Mucosa of descending colon (tissue), 3 donors: ENCODE data around the gene NME3. TPM values are rescaled to one million over a fixed set of nuclear protein-coding genes. Genes with fewer than 3 reads are reported as not detected.

Experiments used
- ATAC-seq: fragments of 200-7000 bp; cut with Tn5 transposase; one replicate; pipeline ENCODE4 v1.9.1; 2020; ENCODE audit warnings: mild to moderate bottlenecking, moderate library complexity
- DNase-seq, 3 donors: peaks; one replicate each; pipeline ENCODE4 v3.0.0-alpha.2; 2020
- H3K36me3 ChIP-seq: fragments of 200-600 bp; one replicate; pipeline ENCODE4 v1.8.0; 2021; ENCODE audit warnings: low read depth, mild to moderate bottlenecking
- H3K4me1 ChIP-seq: fragments of 200-600 bp; one replicate; pipeline ENCODE4 v1.8.0; 2021; ENCODE audit warnings: low read depth, mild to moderate bottlenecking
- H3K4me3 ChIP-seq: fragments of 200-600 bp; one replicate; pipeline ENCODE4 v1.8.0; 2021; ENCODE audit warnings: mild to moderate bottlenecking
- H3K9me3 ChIP-seq: fragments of 200-600 bp; one replicate; pipeline ENCODE4 v1.8.0; 2021; ENCODE audit warnings: mild to moderate bottlenecking
- intact Hi-C, 2 donors: fragments of 100-400 bp; cut with DNase I in 1 of 2; cut with micrococcal nuclease in 1 of 2; formaldehyde crosslinking; loops; one replicate each; pipeline versions ENCODE4 v1.11.0 to v1.11.1; 2022; cut with DNase I, micrococcal nuclease
- total RNA-seq, 3 donors: library from RNA; stranded (reverse); fragmentation: NEBNext Ultra II Directional in 2 of 3; extraction: Animal tissue kit (Norgen Biotek cat#: 25700) in 2 of 3; gene quantifications; one replicate each; pipeline versions ENCODE4 v1.2.1 to v1.2.4, GENCODE V29; 2021 to 2023
- TF ChIP-seq, protein P1 (sequence below): fragments of 200-600 bp; IDR thresholded peaks from one replicate; pipeline ENCODE4 v1.8.0; 2022; ENCODE audit warnings: antibody characterized with exemption, mild to moderate bottlenecking
- donor health status: DM: no; HTN: no; CAD: no; lungs with moderate emphysema.
- donor health status: DM: no; HTN: no; CAD: no.
- donor health status: DM: no; HTN: yes; CAD: no.

Gene NME3
- total RNA-seq, 3 donors from 2014 or later, result 49.1 to 66.0 (median 56.0) TPM

DNA sequence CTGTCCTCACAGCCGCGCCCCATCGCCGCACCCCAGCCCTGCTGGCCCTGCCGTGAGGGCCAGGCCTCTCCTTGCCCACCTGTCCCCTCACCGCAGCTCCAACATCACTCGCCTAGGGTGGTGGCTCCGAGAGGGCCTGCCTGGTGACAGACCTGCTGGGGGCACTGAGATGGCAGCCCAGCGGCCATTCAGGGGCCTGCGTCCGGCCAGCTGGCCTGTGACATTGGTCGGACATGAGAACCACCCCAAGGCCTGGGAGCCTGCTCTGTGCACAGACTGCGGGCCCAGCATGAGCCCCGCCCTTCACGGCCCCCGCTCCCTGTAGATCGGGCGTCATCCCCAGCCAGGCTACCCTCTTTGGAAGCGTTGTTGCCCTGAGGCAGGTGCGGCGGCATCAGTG, 11.8 kb downstream of the NME3 start:
- intact Hi-C loops, result no loop called here
- Histone ChIP-seq H3K4me3 (no peak overlapping the region), H3K36me3 (no peaks in the 10 kb centered on the region), H3K4me1 (peaks cover 20% of the 10 kb centered on the region), H3K9me3 (no peaks in the 10 kb centered on the region)
- DNase-seq, result peak in 1 of 3 donors; percentile 32
- TF ChIP-seq, protein P1, sequence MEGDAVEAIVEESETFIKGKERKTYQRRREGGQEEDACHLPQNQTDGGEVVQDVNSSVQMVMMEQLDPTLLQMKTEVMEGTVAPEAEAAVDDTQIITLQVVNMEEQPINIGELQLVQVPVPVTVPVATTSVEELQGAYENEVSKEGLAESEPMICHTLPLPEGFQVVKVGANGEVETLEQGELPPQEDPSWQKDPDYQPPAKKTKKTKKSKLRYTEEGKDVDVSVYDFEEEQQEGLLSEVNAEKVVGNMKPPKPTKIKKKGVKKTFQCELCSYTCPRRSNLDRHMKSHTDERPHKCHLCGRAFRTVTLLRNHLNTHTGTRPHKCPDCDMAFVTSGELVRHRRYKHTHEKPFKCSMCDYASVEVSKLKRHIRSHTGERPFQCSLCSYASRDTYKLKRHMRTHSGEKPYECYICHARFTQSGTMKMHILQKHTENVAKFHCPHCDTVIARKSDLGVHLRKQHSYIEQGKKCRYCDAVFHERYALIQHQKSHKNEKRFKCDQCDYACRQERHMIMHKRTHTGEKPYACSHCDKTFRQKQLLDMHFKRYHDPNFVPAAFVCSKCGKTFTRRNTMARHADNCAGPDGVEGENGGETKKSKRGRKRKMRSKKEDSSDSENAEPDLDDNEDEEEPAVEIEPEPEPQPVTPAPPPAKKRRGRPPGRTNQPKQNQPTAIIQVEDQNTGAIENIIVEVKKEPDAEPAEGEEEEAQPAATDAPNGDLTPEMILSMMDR, result no peak
- ATAC-seq, result no peak

DNA sequence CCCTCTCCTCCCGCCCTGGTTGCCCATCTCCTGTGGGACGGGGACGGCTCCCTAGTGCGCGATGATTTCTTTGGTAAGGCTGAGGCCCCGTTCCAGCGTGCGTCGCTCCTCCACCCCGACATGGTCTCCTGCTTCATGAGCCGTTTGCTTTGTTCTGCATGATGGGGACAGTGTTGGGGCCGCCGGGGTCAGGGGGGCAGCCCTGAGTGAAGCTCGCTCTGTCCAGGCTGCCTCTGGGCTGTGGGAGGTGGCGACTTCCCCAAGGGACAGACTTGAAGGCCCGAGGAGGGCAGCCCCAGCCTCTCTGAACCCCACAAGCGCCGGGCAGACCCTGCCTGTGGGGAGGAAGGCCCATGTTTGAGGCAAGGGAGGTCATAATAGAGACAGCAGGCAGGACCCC, 12.4 kb downstream of the NME3 start:
- Histone ChIP-seq H3K36me3 (no peaks in the 10 kb centered on the region), H3K4me1 (peaks cover 20% of the 10 kb centered on the region), H3K9me3 (no peaks in the 10 kb centered on the region), H3K4me3 (no peak overlapping the region)
- ATAC-seq (no peak), DNase-seq (peak in 1 of 3 donors; percentile 27)
- intact Hi-C loops, result no loop called here
- TF ChIP-seq, protein P1, result no peak

DNA sequence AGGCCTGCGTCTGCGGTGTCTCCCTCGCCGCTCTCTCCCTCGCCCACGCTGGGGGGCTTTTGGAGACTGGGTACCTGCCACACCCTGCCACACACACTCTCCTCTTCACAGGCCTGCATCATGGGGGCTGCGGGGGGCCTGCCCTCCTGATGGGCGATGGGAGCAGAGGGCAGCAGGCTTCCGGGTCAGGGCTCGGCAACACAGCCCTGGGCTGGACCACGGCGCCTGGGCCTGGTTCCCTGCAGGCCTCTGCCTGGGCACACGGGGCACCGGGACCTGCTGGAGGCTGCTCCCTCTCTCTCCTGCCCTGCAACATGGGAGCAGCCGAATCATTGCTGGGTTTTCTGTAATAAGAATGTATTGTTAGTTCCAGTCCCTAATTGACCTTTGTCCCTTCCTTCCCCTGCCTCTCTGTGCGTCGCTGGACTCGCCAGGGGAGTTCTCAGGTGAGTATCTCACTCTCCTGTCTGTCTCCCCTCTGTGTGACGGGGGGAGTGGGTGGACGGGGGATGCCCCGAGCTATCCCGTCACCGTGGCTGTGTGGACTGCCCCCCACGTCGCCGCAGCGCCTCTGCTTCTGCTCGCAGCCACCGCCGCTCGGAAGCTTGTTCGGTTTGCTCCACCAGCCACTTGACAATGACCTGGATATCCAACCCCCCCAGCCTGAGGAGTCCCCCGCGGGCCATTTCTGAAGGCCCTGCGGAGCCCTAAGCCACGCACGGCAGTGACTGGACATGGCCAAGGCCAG, 13.5 kb downstream of the NME3 start:
- H3K36me3 ChIP-seq, result no peaks in the 10 kb centered on the region
- TF ChIP-seq, protein P1, result no peak
- peak; percentile 84 for ATAC-seq
- intact Hi-C loops, result no loop called here
- DNase-seq, result peak in 2 of 3 donors; percentile 61 to 63
- peaks cover 20% of the 10 kb centered on the region for H3K4me1 ChIP-seq
- no peaks in the 10 kb centered on the region for H3K9me3 ChIP-seq
- no peak overlapping the region for H3K4me3 ChIP-seq

DNA sequence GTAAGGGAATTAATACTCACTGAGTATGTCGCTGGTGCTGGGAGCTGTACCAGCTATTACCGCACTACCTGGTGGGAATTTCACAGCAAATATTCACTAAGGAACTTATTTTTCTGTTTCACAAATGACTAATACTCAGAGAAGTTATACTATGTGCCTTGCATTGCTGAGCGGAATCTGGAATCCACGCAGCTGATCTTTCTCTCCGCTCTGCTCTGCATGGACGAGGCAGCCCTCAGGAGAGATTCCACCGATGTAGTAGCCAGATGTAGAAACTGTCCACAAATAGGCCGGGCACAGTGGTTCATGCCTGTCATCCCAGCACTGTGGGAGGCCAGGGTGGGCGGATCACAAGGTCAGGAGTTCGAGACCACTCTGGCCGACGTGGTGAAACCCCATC, 17.1 kb downstream of the NME3 start:
- intact Hi-C loops, result no loop called here
- DNase-seq (no peak), ATAC-seq (no peak)
- TF ChIP-seq, protein P1, result no peak
- Histone ChIP-seq H3K4me1 (peaks cover 20% of the 10 kb centered on the region), H3K36me3 (no peaks in the 10 kb centered on the region), H3K4me3 (no peak overlapping the region), H3K9me3 (no peaks in the 10 kb centered on the region)

DNA sequence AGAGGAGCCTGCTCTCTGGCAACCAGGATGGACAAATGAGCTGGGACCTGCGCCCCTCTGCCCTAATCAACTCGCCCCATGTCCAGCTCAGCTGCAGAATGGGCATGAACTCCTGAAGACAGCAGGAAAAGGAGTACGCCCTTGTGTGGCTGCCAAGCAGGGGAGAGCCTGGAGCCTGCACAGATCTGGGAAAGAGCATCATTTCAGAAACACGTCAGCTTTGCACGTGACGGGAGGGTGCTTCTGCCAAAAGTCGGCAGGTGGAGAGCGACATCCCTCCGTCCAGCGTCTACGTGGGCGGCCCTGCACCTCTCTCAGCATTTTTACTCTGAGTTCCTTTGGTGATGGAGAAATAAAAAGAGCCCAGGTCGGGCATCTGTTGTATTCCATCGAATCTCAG, 18.5 kb downstream of the NME3 start:
- Histone ChIP-seq H3K36me3 (peaks cover 3% of the 10 kb centered on the region), H3K4me3 (no peak overlapping the region), H3K9me3 (no peaks in the 10 kb centered on the region), H3K4me1 (peaks cover 13% of the 10 kb centered on the region)
- intact Hi-C loops, result no loop called here
- ATAC-seq (no peak), DNase-seq (no peak)
- TF ChIP-seq, protein P1, result no peak
